Urinary bladder (tissue), 4 donors: ENCODE results near the gene NOS3. TPM values are rescaled to one million over a fixed set of nuclear protein-coding genes. Genes with fewer than 3 reads are reported as not detected.

Experiments used
- DNase-seq: peaks from one replicate; pipeline ENCODE4 v3.0.0-alpha.2; 2015; ENCODE audit errors: extremely low spot score
- H3K27ac ChIP-seq: one replicate; pipeline ENCODE4 v1.5.1; 2013; ENCODE audit warnings: low read depth, mild to moderate bottlenecking, moderate library complexity
- H3K36me3 ChIP-seq: one replicate; pipeline ENCODE4 v1.6.1; 2013; ENCODE audit warnings: mild to moderate bottlenecking, moderate library complexity; ENCODE audit not compliant: insufficient read depth
- H3K4me1 ChIP-seq: one replicate; pipeline ENCODE4 v1.6.1; 2013; ENCODE audit warnings: mild to moderate bottlenecking, moderate library complexity; ENCODE audit not compliant: insufficient read depth
- H3K4me3 ChIP-seq: one replicate; pipeline ENCODE4 v1.5.1; 2013; ENCODE audit warnings: low read depth, low read length
- WGBS: extraction: QIAGEN DNeasy Blood & Tissue Kit; methylation state at CpG from one replicate; pipeline ENCODE4 v1.1.7; 2013; 5-methylcytosine and 5-hydroxymethylcytosine counted together
- polyA plus RNA-seq: library from polyadenylated mRNA; stranded (reverse); fragments of 200-250 nt; gene quantifications from one replicate; pipeline ENCODE4 v1.2.3, GENCODE V29; 2013
- total RNA-seq: library from RNA; depleted of rRNA; stranded (reverse); fragments of >200 nt; gene quantifications from one replicate; pipeline ENCODE4 v1.2.3, GENCODE V29; 2014
- donor health status: healthy with polysubstance abuse.
- donor health status: healthy.

NOS3 gene
- total and polyA plus RNA-seq, 2 donors = 6.0 to 15.8 TPM

- Histone ChIP-seq H3K36me3 (no peaks in the 10 kb centered on the region), H3K4me3 (no peak overlapping the region), H3K27ac (no peak overlapping the region), H3K4me1 (no peaks in the 10 kb centered on the region)
- no peak for DNase-seq
- 12% methylated on average over 38 of the region's 38 CpGs for WGBS
Observed at GRCh38 chr7:150955519-150956394, 35.1 kb upstream of the NOS3 start.

- H3K27ac ChIP-seq = no peak overlapping the region
- 93% methylated on average over 9 of the region's 9 CpGs for WGBS
- H3K36me3 ChIP-seq = no peaks in the 10 kb centered on the region
- DNase-seq = no peak
- H3K4me3 ChIP-seq = no peak overlapping the region
- no peaks in the 10 kb centered on the region for H3K4me1 ChIP-seq
Observed at GRCh38 chr7:150956395-150957132, 34.3 kb upstream of the NOS3 start.

- H3K4me1 ChIP-seq = no peaks in the 10 kb centered on the region
- no peak for DNase-seq
- WGBS = 84% methylated on average over 26 of the region's 26 CpGs
- no peak overlapping the region for H3K27ac ChIP-seq
- no peak overlapping the region for H3K4me3 ChIP-seq
- H3K36me3 ChIP-seq = no peaks in the 10 kb centered on the region
Observed at GRCh38 chr7:150957133-150958020, 33.4 kb upstream of the NOS3 start.

GRCh38 chr7:150958062-150958552 lies 32.7 kb upstream of the NOS3 start:
- Histone ChIP-seq H3K4me3 (no peak overlapping the region), H3K4me1 (no peaks in the 10 kb centered on the region), H3K27ac (no peak overlapping the region), H3K36me3 (no peaks in the 10 kb centered on the region)
- no peak for DNase-seq
- 68% methylated on average over 74 of the region's 74 CpGs for WGBS

GRCh38 chr7:150958597-150958996 lies 32.2 kb upstream of the NOS3 start:
- WGBS = 81% methylated on average over 13 of the region's 13 CpGs
- Histone ChIP-seq H3K4me3 (no peak overlapping the region), H3K4me1 (no peaks in the 10 kb centered on the region), H3K36me3 (no peaks in the 10 kb centered on the region), H3K27ac (no peak overlapping the region)
- no peak for DNase-seq

GRCh38 chr7:150959081-150959480 lies 31.7 kb upstream of the NOS3 start:
- Histone ChIP-seq H3K36me3 (no peaks in the 10 kb centered on the region), H3K4me1 (no peaks in the 10 kb centered on the region), H3K27ac (no peak overlapping the region), H3K4me3 (no peak overlapping the region)
- DNase-seq = no peak
- WGBS = 88% methylated on average over 3 of the region's 3 CpGs

- 61% methylated on average over 24 of the region's 24 CpGs for WGBS
- no peak for DNase-seq
- Histone ChIP-seq H3K4me3 (no peak overlapping the region), H3K27ac (no peak overlapping the region), H3K36me3 (no peaks in the 10 kb centered on the region), H3K4me1 (no peaks in the 10 kb centered on the region)
Observed at GRCh38 chr7:150959739-150960734, 30.8 kb upstream of the NOS3 start.

- Histone ChIP-seq H3K4me3 (no peak overlapping the region), H3K4me1 (no peaks in the 10 kb centered on the region), H3K27ac (no peak overlapping the region), H3K36me3 (no peaks in the 10 kb centered on the region)
- DNase-seq = no peak
- 60% methylated on average over 17 of the region's 17 CpGs for WGBS
Observed at GRCh38 chr7:150961510-150962289, 29.1 kb upstream of the NOS3 start.

GRCh38 chr7:150962290-150962552 lies 28.6 kb upstream of the NOS3 start:
- WGBS = 42% methylated on average over 2 of the region's 2 CpGs
- no peak for DNase-seq
- no peak overlapping the region for H3K27ac ChIP-seq
- H3K36me3 ChIP-seq = no peaks in the 10 kb centered on the region
- H3K4me3 ChIP-seq = no peak overlapping the region
- H3K4me1 ChIP-seq = no peaks in the 10 kb centered on the region

GRCh38 chr7:150962553-150963399 lies 28.0 kb upstream of the NOS3 start:
- H3K4me1 ChIP-seq = no peaks in the 10 kb centered on the region
- no peaks in the 10 kb centered on the region for H3K36me3 ChIP-seq
- H3K27ac ChIP-seq = no peak overlapping the region
- DNase-seq = no peak
- no peak overlapping the region for H3K4me3 ChIP-seq
- WGBS = 36% methylated on average over 23 of the region's 23 CpGs

GRCh38 chr7:150963707-150964559 lies 26.9 kb upstream of the NOS3 start:
- Histone ChIP-seq H3K4me1 (no peaks in the 10 kb centered on the region), H3K4me3 (no peak overlapping the region), H3K36me3 (no peaks in the 10 kb centered on the region), H3K27ac (no peak overlapping the region)
- 73% methylated on average over 18 of the region's 18 CpGs for WGBS
- DNase-seq = no peak
